Stimulated activated memory B cell treated with anti-CD40 and anti-IgM and Interleukin-4, amounts not matched to agents 10 μg/mL and 1 μg/mL and 100 μg/mL, for 72 hours (primary cell): Measurements from ENCODE around the gene ZSWIM6.

Experiments
- ATAC-seq: fragments of 150-1000 bp; cut with Tn5 transposase; 2 replicates; pipeline ENCODE4 v1.10.0; 2021
- H3K27ac Mint-ChIP-seq: one replicate; pipeline ENCODE4 v1.8.0; 2022; ENCODE audit warnings: mild to moderate bottlenecking, mixed read lengths
- H3K27me3 Mint-ChIP-seq: one replicate; pipeline ENCODE4 v1.8.0; 2022; ENCODE audit warnings: mixed read lengths
- H3K36me3 Mint-ChIP-seq: one replicate; pipeline ENCODE4 v1.8.0; 2022; ENCODE audit warnings: mixed read lengths
- H3K4me1 Mint-ChIP-seq: one replicate; pipeline ENCODE4 v1.8.0; 2022; ENCODE audit warnings: mixed read lengths
- H3K4me3 Mint-ChIP-seq: one replicate; pipeline ENCODE4 v1.8.0; 2022; ENCODE audit warnings: mild to moderate bottlenecking, moderate library complexity, mixed read lengths
- H3K9me3 Mint-ChIP-seq: one replicate; pipeline ENCODE4 v1.8.0; 2022; ENCODE audit warnings: mixed read lengths

Gene ZSWIM6

GRCh38 chr5:61440596-61440995 is 108.5 kb downstream of the ZSWIM6 start:
- Mint-ChIP-seq H3K9me3 (peaks cover 17% of the 10 kb centered on the region), H3K27me3 (no peaks in the 10 kb centered on the region), H3K4me1 (peaks cover 9% of the 10 kb centered on the region), H3K27ac (no peak overlapping the region), H3K4me3 (no peak overlapping the region), H3K36me3 (peaks cover 29% of the 10 kb centered on the region)
- ATAC-seq, result no peak

GRCh38 chr5:61441742-61442141 is 109.7 kb downstream of the ZSWIM6 start:
- Mint-ChIP-seq H3K36me3 (peaks cover 29% of the 10 kb centered on the region), H3K27ac (no peak overlapping the region), H3K4me3 (no peak overlapping the region), H3K4me1 (peaks cover 7% of the 10 kb centered on the region), H3K9me3 (peaks cover 17% of the 10 kb centered on the region), H3K27me3 (no peaks in the 10 kb centered on the region)
- ATAC-seq, result no peak

DNA sequence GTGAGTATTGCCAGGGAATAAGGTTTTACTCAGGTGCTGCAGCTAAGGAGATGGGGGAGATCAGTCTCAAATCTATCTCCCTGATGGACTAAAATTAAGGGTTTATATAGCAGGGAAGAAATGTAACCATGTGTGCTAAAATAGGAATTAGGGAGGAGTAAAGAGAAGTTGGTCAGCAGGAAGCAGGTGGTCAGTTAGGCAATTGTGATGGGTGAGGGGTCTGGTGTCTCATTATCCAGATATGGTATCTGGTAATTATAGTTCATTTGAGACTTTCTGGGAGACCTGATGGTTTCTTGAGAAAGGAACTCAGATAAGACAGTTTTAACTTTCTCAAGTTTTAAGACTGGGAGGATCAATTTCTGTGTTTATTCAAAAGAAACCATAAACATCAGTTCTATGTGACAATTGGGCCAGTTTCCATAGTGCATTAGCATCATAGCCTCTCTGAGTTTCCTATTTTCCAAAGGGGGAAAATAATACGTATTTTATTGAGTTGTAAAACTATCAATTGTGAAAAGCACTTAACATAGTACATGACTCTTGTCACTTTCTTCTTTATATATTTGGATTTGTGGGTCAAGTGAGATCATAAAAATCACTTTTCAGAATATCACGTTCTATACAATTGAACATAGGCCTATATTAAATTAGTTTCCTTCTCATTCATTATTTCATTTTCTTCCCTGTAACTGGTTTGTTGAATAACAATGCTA is 115.9 kb downstream of the ZSWIM6 start:
- Mint-ChIP-seq H3K9me3 (peaks cover 9% of the 10 kb centered on the region), H3K27ac (no peak overlapping the region), H3K4me1 (peaks cover 6% of the 10 kb centered on the region), H3K4me3 (no peak overlapping the region), H3K27me3 (no peaks in the 10 kb centered on the region), H3K36me3 (peaks cover 25% of the 10 kb centered on the region)
- ATAC-seq, result no peak

DNA sequence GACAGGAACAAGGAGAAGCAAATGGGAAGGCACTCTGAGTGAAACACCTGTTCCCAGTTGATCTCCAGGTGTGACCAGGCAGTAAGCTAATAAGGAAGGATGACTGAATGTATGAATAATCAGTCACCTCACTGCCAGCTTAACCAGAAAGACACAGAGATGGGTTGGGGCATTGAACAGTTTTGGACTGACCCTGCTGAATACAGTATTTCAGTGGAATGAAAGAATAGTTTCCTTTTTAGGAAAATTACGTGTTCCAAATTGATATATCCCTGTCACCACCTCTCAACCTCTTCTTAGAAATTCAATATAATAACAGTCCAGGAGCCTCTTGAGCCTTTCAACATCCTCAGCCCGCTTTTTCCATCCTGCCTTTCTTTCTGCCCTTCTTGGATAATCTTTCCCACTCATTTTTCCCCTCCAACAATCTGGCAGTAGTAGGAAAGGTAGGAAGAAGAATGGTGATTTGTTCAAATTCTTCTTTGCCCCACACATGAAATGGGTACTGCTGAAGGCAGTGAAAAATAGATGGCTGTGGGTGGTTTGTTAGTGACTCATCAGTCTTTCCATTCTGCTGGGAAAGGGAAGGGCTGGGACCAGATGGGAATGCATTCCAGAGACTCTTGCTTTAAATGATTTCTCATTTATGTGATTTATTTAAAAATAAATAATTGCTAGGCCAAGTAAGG is 117.9 kb downstream of the ZSWIM6 start:
- no peak for ATAC-seq
- no peaks in the 10 kb centered on the region for H3K27me3 Mint-ChIP-seq
- peaks cover 6% of the 10 kb centered on the region for H3K4me1 Mint-ChIP-seq
- peaks cover 8% of the 10 kb centered on the region for H3K9me3 Mint-ChIP-seq
- no peak overlapping the region for H3K4me3 Mint-ChIP-seq
- H3K27ac Mint-ChIP-seq, result no peak overlapping the region
- peaks cover 23% of the 10 kb centered on the region for H3K36me3 Mint-ChIP-seq

DNA sequence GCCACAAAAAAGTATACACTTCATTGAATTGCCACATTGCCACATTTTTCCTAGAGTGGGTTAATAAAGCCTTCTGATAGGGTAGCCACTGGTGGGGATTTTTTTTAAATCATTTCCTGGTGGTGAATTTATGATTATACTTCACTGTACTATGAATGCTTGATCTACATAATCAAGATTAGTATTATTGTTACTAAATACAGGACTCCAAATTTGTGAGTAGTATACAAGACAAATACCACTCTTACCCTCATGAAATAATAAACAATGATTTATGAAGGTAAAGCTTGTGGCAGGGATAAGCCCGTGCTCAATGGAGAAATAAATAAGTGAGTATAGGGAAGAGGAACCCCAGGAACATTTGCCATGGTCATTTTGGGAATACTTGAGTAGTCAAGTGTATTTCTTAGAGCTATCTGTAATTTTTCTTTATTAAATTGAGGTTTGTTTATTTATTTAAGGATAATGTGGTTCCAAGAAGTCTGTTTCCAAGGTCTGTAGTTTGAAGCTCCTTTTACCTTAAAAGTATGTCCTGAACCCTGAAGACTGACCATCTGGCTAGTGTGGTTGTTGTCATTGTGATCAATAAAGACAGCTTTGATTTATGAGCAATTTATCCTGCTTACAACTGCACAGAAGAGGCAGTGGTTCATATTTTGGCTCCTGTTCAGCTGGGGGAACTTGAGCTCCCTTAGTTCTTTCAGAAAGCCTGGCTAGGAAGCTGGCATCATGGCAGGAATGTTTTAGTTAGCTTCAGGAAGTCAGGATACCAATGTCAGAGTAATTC is 118.6 kb downstream of the ZSWIM6 start:
- peaks cover 23% of the 10 kb centered on the region for H3K36me3 Mint-ChIP-seq
- peaks cover 6% of the 10 kb centered on the region for H3K4me1 Mint-ChIP-seq
- no peak overlapping the region for H3K27ac Mint-ChIP-seq
- no peak for ATAC-seq
- no peaks in the 10 kb centered on the region for H3K27me3 Mint-ChIP-seq
- H3K4me3 Mint-ChIP-seq, result no peak overlapping the region
- H3K9me3 Mint-ChIP-seq, result peaks cover 8% of the 10 kb centered on the region

DNA sequence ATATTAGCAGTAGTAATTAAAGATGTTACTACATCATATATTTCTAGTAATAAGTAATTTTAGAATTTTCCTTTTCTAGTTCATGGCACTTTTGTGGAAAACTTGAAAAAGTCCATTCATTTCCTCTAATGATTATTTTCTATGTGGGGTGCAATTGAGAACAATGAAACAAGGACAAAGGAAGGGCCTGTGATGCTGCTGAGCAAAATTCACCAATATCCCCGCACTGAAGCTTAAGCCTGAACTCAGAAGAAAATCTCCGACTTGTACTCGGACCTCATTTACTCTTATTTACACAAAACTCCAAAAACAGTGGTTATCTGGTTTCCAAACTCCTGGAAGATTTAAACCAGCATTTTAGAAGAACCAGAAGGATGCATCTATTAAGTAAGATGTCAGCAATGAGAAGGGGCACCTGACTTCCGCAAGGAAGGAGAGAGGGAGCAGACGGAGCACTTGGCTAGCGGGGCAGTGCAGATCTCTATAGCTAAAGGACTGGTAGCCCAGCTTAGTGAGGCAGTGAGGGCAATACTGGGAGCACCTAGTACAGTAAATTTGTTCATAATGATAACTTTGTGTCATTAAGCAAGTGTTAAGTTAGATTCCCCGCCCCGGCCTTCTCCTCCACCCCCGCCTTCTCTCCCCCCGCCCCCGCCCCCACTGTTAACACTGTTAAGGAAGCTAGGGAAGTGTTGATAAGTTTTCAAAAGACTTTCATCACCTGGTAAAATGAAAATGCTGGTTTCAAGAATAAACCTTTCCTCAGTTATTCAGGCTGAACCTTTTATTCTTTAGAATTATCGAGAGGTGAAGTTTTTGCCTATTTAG is 123.3 kb downstream of the ZSWIM6 start:
- no peaks in the 10 kb centered on the region for H3K9me3 Mint-ChIP-seq
- peaks cover 8% of the 10 kb centered on the region for H3K4me1 Mint-ChIP-seq
- no peaks in the 10 kb centered on the region for H3K27me3 Mint-ChIP-seq
- no peak for ATAC-seq
- no peak overlapping the region for H3K27ac Mint-ChIP-seq
- no peak overlapping the region for H3K4me3 Mint-ChIP-seq
- no peaks in the 10 kb centered on the region for H3K36me3 Mint-ChIP-seq

GRCh38 chr5:61460471-61460870 is 128.4 kb downstream of the ZSWIM6 start:
- H3K27ac Mint-ChIP-seq, result no peak overlapping the region
- H3K36me3 Mint-ChIP-seq, result no peaks in the 10 kb centered on the region

GRCh38 chr5:61461417-61461816 is 129.4 kb downstream of the ZSWIM6 start:
- no peaks in the 10 kb centered on the region for H3K9me3 Mint-ChIP-seq
- H3K27me3 Mint-ChIP-seq, result no peaks in the 10 kb centered on the region
- peaks cover 22% of the 10 kb centered on the region for H3K4me1 Mint-ChIP-seq
- H3K4me3 Mint-ChIP-seq, result no peak overlapping the region
- no peak overlapping the region for H3K27ac Mint-ChIP-seq
- H3K36me3 Mint-ChIP-seq, result no peaks in the 10 kb centered on the region
- no peak for ATAC-seq

More at GRCh38 chr5:61460471-61460870, 128.4 kb downstream of the ZSWIM6 start:
- H3K4me1 Mint-ChIP-seq, result peaks cover 26% of the 10 kb centered on the region
- H3K4me3 Mint-ChIP-seq, result no peak overlapping the region
- no peak for ATAC-seq
- H3K9me3 Mint-ChIP-seq, result no peaks in the 10 kb centered on the region
- H3K27me3 Mint-ChIP-seq, result no peaks in the 10 kb centered on the region

GRCh38 chr5:61461926-61462325 is 129.9 kb downstream of the ZSWIM6 start:
- ATAC-seq, result no peak
- Mint-ChIP-seq H3K27me3 (no peaks in the 10 kb centered on the region), H3K27ac (no peak overlapping the region), H3K4me1 (peaks cover 19% of the 10 kb centered on the region), H3K9me3 (no peaks in the 10 kb centered on the region), H3K4me3 (no peak overlapping the region), H3K36me3 (no peaks in the 10 kb centered on the region)

DNA sequence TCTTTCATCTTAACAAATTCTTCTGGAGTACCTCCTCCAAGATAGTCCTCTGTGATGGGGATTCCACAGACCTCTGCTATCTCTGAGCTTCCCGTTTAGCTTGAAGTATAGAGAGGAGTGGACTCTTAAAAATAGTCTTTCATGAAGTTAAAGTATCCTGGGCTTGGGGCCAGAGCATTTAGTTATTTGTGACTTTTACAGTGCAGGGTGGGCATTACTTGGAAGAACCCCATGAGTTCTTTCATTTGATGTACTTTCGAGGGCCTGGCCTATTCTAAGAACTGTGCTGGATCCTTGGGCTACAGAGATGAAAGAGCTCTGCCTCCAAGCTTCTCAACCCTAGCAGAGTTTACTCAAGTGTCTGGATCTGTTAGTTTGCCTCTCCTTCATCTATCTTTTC is 131.5 kb downstream of the ZSWIM6 start:
- Mint-ChIP-seq H3K36me3 (no peaks in the 10 kb centered on the region), H3K27ac (no peak overlapping the region), H3K4me1 (peaks cover 25% of the 10 kb centered on the region)

DNA sequence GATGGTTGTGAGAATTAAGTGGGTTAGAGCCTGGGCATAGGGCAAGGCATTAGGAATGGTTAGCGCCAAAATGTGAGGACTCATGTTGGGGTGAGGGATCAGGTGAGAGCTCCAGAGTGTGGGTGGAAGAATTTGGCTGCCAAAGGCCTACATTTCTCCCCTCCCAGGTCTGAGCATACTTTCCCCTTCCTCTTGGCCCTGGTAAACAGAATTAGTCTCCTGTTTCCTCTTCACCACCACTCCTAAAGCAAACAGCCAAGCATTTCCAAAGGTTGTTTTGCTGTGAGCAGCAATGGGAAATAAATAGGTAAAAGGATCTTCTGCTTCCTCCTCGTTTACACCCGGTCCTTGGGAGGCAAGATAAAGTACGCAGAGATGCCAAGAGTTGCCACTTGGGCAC is 132.5 kb downstream of the ZSWIM6 start:
- Mint-ChIP-seq H3K36me3 (no peaks in the 10 kb centered on the region), H3K4me1 (peaks cover 25% of the 10 kb centered on the region), H3K9me3 (no peaks in the 10 kb centered on the region), H3K4me3 (no peak overlapping the region), H3K27me3 (no peaks in the 10 kb centered on the region), H3K27ac (peak overlapping the region; percentile 50)
- ATAC-seq, result no peak

More for the DNA sequence above, 131.5 kb downstream of the ZSWIM6 start:
- no peak for ATAC-seq
- Mint-ChIP-seq H3K9me3 (no peaks in the 10 kb centered on the region), H3K4me3 (no peak overlapping the region), H3K27me3 (no peaks in the 10 kb centered on the region)

DNA sequence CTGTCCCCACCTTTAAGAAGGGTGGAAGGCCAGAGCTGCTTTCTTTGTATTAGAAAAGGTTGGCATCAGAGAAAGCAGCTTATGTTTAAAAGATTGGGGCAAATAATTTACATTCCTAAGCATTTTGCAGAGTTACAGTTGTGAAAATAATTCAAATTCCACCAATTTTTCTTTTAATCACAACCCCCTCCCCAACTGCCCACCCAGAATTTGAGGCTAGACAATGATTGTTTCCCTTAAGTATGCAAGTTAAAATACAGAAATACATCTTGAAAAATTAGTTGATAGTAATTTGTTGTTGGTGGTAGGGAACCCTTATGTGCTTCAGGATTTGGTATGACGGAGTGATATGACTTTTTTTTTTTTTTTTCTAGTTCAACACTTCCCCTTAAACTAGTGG is 133.0 kb downstream of the ZSWIM6 start:
- H3K4me3 Mint-ChIP-seq, result no peak overlapping the region

GRCh38 chr5:61465496-61465895 is 133.4 kb downstream of the ZSWIM6 start:
- ATAC-seq, result no peak
- no peak overlapping the region for H3K27ac Mint-ChIP-seq
- H3K9me3 Mint-ChIP-seq, result no peaks in the 10 kb centered on the region
- no peak overlapping the region for H3K4me3 Mint-ChIP-seq
- no peaks in the 10 kb centered on the region for H3K36me3 Mint-ChIP-seq
- no peaks in the 10 kb centered on the region for H3K27me3 Mint-ChIP-seq
- H3K4me1 Mint-ChIP-seq, result peaks cover 31% of the 10 kb centered on the region

More for the DNA sequence above, 133.0 kb downstream of the ZSWIM6 start:
- H3K27me3 Mint-ChIP-seq, result no peaks in the 10 kb centered on the region
- H3K27ac Mint-ChIP-seq, result peak overlapping the region; percentile 50
- H3K36me3 Mint-ChIP-seq, result no peaks in the 10 kb centered on the region
- H3K9me3 Mint-ChIP-seq, result no peaks in the 10 kb centered on the region
- no peak for ATAC-seq
- peaks cover 29% of the 10 kb centered on the region for H3K4me1 Mint-ChIP-seq

- H3K9me3 Mint-ChIP-seq, result peaks cover under 1% of the 10 kb centered on the region
These were observed 134.0 kb downstream of the ZSWIM6 start for GRCh38 chr5:61466017-61466416.

More at GRCh38 chr5:61466017-61466416, 134.0 kb downstream of the ZSWIM6 start:
- no peaks in the 10 kb centered on the region for H3K27me3 Mint-ChIP-seq
- H3K36me3 Mint-ChIP-seq, result peaks cover 2% of the 10 kb centered on the region
- H3K27ac Mint-ChIP-seq, result no peak overlapping the region
- H3K4me3 Mint-ChIP-seq, result no peak overlapping the region
- H3K4me1 Mint-ChIP-seq, result peaks cover 31% of the 10 kb centered on the region
- ATAC-seq, result no peak
